ENCODE results near the gene ZNF200. TPM values are rescaled to one million over a fixed set of nuclear protein-coding genes. Genes with fewer than 3 reads are reported as not detected.
"Not testable (repeated sequence)": the region's sequence is repeated elsewhere in the genome, so short reads cannot be mapped to it uniquely, and the experiment has no call there.

ZNF200 gene
- total RNA-seq, 2 experiments from 2014 or later = 8.7 to 9.6 TPM

GRCh38 chr16:3183445-3184139 lies 51.4 kb downstream of the ZNF200 start:
- Mint-ChIP-seq H3K4me3 (peak overlapping the region; percentile 83), H3K27me3 (peaks cover 69% of the 10 kb centered on the region), H3K9me3 (no peaks in the 10 kb centered on the region), H3K36me3 (ENCODE audit: low read depth) (peaks cover 1% of the 10 kb centered on the region), H3K27ac (peak overlapping the region; percentile 23), H3K4me1 (ENCODE audit: low read depth) (peaks cover 31% of the 10 kb centered on the region)
- TF ChIP-seq, protein P1, sequence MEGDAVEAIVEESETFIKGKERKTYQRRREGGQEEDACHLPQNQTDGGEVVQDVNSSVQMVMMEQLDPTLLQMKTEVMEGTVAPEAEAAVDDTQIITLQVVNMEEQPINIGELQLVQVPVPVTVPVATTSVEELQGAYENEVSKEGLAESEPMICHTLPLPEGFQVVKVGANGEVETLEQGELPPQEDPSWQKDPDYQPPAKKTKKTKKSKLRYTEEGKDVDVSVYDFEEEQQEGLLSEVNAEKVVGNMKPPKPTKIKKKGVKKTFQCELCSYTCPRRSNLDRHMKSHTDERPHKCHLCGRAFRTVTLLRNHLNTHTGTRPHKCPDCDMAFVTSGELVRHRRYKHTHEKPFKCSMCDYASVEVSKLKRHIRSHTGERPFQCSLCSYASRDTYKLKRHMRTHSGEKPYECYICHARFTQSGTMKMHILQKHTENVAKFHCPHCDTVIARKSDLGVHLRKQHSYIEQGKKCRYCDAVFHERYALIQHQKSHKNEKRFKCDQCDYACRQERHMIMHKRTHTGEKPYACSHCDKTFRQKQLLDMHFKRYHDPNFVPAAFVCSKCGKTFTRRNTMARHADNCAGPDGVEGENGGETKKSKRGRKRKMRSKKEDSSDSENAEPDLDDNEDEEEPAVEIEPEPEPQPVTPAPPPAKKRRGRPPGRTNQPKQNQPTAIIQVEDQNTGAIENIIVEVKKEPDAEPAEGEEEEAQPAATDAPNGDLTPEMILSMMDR (IDR thresholded peaks at IDR 0.05) = no peak
- ATAC-seq (peak; percentile 12), DNase-seq (no peak)
- ChIA-PET CTCF (interaction anchor here (0.7 to 2.9 kb wide), 8 partner anchors 10 to 99 kb away, joined by 3 to 12 read pairs (median 5); no protein-coding TSS in a partner anchor), POLR2A (interaction anchor here (0.7 to 2.6 kb wide), 6 partner anchors 10 to 165 kb away, joined by 3 to 9 read pairs (median 3); no protein-coding TSS in a partner anchor)
- intact Hi-C loops (cut with micrococcal nuclease) = loop anchor here (10.0 kb wide), 1 partner anchor 321 kb away; the partner anchor contains the start of gene CLUAP1

GRCh38 chr16:3182608-3183444 lies 52.1 kb downstream of the ZNF200 start:
- TF ChIP-seq, protein P1 (IDR thresholded peaks at IDR 0.05) = peak; percentile 47
- CTCF ChIA-PET = interaction anchor here (0.6 to 2.9 kb wide), 9 partner anchors 10 to 271 kb away, joined by 3 to 12 read pairs (median 3); no protein-coding TSS in a partner anchor
- Mint-ChIP-seq H3K27ac (peak overlapping the region; percentile 62), H3K36me3 (ENCODE audit: low read depth) (peaks cover 1% of the 10 kb centered on the region), H3K9me3 (no peaks in the 10 kb centered on the region), H3K27me3 (peaks cover 66% of the 10 kb centered on the region), H3K4me1 (ENCODE audit: low read depth) (peaks cover 25% of the 10 kb centered on the region), H3K4me3 (peak overlapping the region; percentile 83)
- peak; percentile 65 for ATAC-seq
- intact Hi-C loops (cut with micrococcal nuclease) = loop anchor here (10.0 kb wide), 1 partner anchor 322 kb away; the partner anchor contains the start of gene CLUAP1
- peak; percentile 75 for DNase-seq
- POLR2A ChIA-PET = interaction anchor here (0.6 to 2.6 kb wide), 6 partner anchors 9 to 164 kb away, joined by 3 to 9 read pairs (median 3); no protein-coding TSS in a partner anchor

GRCh38 chr16:3182293-3182607 lies 52.7 kb downstream of the ZNF200 start:
- Mint-ChIP-seq H3K27ac (peak overlapping the region; percentile 62), H3K27me3 (peaks cover 67% of the 10 kb centered on the region), H3K4me3 (peak overlapping the region; percentile 83), H3K4me1 (ENCODE audit: low read depth) (peaks cover 20% of the 10 kb centered on the region)
- H3K36me3 Mint-ChIP-seq (ENCODE audit: low read depth); H3K9me3 Mint-ChIP-seq; DNase-seq; ATAC-seq: not testable (repeated sequence)
- ChIA-PET POLR2A (interaction anchor here (0.6 to 2.6 kb wide), 3 partner anchors 10 to 363 kb away, joined by 3 to 9 read pairs (median 3); no protein-coding TSS in a partner anchor), CTCF (interaction anchor here (0.6 to 2.9 kb wide), 6 partner anchors 9 to 272 kb away, joined by 3 to 12 read pairs (median 4); no protein-coding TSS in a partner anchor)
- intact Hi-C loops (cut with micrococcal nuclease) = loop anchor here (10.0 kb wide), 1 partner anchor 323 kb away; the partner anchor contains the start of gene CLUAP1

GRCh38 chr16:3180445-3180878 lies 54.5 kb downstream of the ZNF200 start:
- Mint-ChIP-seq H3K4me1 (ENCODE audit: low read depth) (peaks cover 18% of the 10 kb centered on the region), H3K36me3 (ENCODE audit: low read depth) (peaks cover 1% of the 10 kb centered on the region), H3K27me3 (peaks cover 69% of the 10 kb centered on the region), H3K9me3 (no peaks in the 10 kb centered on the region), H3K4me3 (no peak overlapping the region), H3K27ac (no peak overlapping the region)
- ChIA-PET CTCF (interaction anchor here (1.3 to 1.5 kb wide), 2 partner anchors 14 to 51 kb away, joined by 3 to 4 read pairs; no protein-coding TSS in a partner anchor), POLR2A (no interaction called here)
- DNase-seq (peak; percentile 49), ATAC-seq (no peak)
- TF ChIP-seq, protein P1 (IDR thresholded peaks at IDR 0.05) = no peak
- intact Hi-C loops (cut with micrococcal nuclease) = loop anchor here (10.0 kb wide), 1 partner anchor 324 kb away; the partner anchor contains the start of gene CLUAP1

DNA sequence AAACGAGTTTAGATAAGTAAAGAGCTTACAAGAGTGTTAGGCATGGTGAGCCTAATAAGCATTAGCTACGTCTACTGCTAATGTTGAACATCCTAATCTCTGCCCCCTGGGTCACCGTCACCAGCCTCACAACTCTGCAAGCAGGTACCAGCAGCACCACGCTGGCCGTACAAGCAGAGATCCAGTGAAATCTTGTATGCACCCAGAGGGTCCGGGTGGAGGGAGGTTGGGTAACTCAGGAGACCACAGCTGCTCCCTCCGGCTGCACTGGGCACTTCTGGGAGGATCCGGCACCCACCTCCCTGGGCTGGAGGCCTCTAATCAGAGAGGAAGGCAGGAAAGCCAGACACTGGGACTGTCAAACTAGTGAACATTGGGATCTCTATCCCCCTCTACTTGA lies 55.3 kb downstream of the ZNF200 start:
- ATAC-seq = no peak
- no peak overlapping the region for H3K27ac Mint-ChIP-seq

More for the DNA sequence above, 55.3 kb downstream of the ZNF200 start:
- peaks cover 74% of the 10 kb centered on the region for H3K27me3 Mint-ChIP-seq
- TF ChIP-seq, protein P1 (IDR thresholded peaks at IDR 0.05) = no peak
- peaks cover 22% of the 10 kb centered on the region for H3K4me1 Mint-ChIP-seq (ENCODE audit: low read depth)
- CTCF ChIA-PET = interaction anchor here (1.3 to 1.5 kb wide), 3 partner anchors 13 to 148 kb away, joined by 3 to 4 read pairs (median 4); no protein-coding TSS in a partner anchor
- no peaks in the 10 kb centered on the region for H3K9me3 Mint-ChIP-seq
- H3K36me3 Mint-ChIP-seq (ENCODE audit: low read depth) = peaks cover 1% of the 10 kb centered on the region
- intact Hi-C loops (cut with micrococcal nuclease) = loop anchor here (10.0 kb wide), 1 partner anchor 325 kb away; the partner anchor contains the start of gene CLUAP1
- no peak overlapping the region for H3K4me3 Mint-ChIP-seq
- DNase-seq = no peak
- POLR2A ChIA-PET = interaction anchor here (0.8 kb wide), 1 partner anchor 30 kb away, joined by 3 read pairs; no protein-coding TSS in a partner anchor

All from activated CD8-positive, alpha-beta T cell treated with anti-CD3 and anti-CD28 coated beads for 36 hours (primary cell).